Spleen (tissue), 11 donors: ENCODE measurements around the gene MYCBP. TPM values are rescaled to one million over a fixed set of nuclear protein-coding genes. Genes with fewer than 3 reads are reported as not detected.
"Not testable (repeated sequence)": the region's sequence is repeated elsewhere in the genome, so short reads cannot be mapped to it uniquely, and the experiment has no call there.

ENCODE experiments used
- DNase-seq: peaks from one replicate; pipeline ENCODE4 v3.0.0-alpha.2; 2020
- H3K27ac ChIP-seq, 8 donors: fragments of 200-600 bp; sonication (generic) in 7 of 8; 1 replicate in 4 of 8; 2 replicates in 4 of 8; pipeline versions ENCODE4 v1.5.0 to v1.8.0; 2016 to 2021; ENCODE audit warnings: inconsistent platforms in 4 of 8, mild to moderate bottlenecking in 4 of 8, moderate library complexity in 1 of 8
- H3K27me3 ChIP-seq, 7 donors: fragments of 200-600 bp; sonication (generic) in 6 of 7; replicated peaks in 1 of 7; 1 replicate in 4 of 7; 2 replicates in 3 of 7; pipeline versions ENCODE4 v1.5.0 to v1.8.0; 2016 to 2021; ENCODE audit warnings: inconsistent platforms in 3 of 7, mild to moderate bottlenecking in 1 of 7
- H3K36me3 ChIP-seq, 6 donors: fragments of 200-600 bp; sonication (generic) in 5 of 6; 1 replicate in 4 of 6; 2 replicates in 2 of 6; pipeline versions ENCODE4 v1.5.0 to v1.8.0; 2016 to 2021; ENCODE audit warnings: inconsistent platforms in 2 of 6
- H3K4me1 ChIP-seq, 6 donors: fragments of 200-600 bp; sonication (generic) in 5 of 6; 1 replicate in 3 of 6; 2 replicates in 3 of 6; pipeline versions ENCODE4 v1.5.0 to v1.8.0; 2016 to 2021; ENCODE audit warnings: inconsistent platforms in 3 of 6
- H3K4me3 ChIP-seq, 8 donors: fragments of 200-600 bp; sonication (generic) in 7 of 8; 1 replicate in 4 of 8; 2 replicates in 4 of 8; pipeline versions ENCODE4 v1.5.0 to v1.8.0; 2016 to 2021; ENCODE audit warnings: inconsistent platforms in 4 of 8, mild to moderate bottlenecking in 4 of 8, moderate library complexity in 2 of 8
- H3K9me3 ChIP-seq, 8 donors: fragments of 200-600 bp; sonication (generic) in 7 of 8; 1 replicate in 4 of 8; 2 replicates in 4 of 8; pipeline versions ENCODE4 v1.5.0 to v1.8.0; 2016 to 2021; ENCODE audit warnings: inconsistent platforms in 4 of 8
- CTCF ChIP-seq, 11 experiments: fragments of 200-600 bp in 7 of 11; fragments of 450-650 bp in 4 of 11; sonication (generic) in 4 of 11; IDR thresholded peaks in 8 of 11; conservative IDR thresholded peaks in 3 of 11; 1 replicate in 7 of 11; 2 replicates in 4 of 11; pipeline versions ENCODE4 v1.4.0 to v1.8.0; 2016 to 2021; ENCODE audit warnings: antibody characterized with exemption in 11 of 11, inconsistent platforms in 4 of 11, mild to moderate bottlenecking in 1 of 11
- POLR2A ChIP-seq, 3 donors: fragments of 450-650 bp; IDR thresholded peaks; one replicate each; pipeline ENCODE4 v1.5.1; 2017; ENCODE audit warnings: antibody characterized with exemption in 3 of 3, mild to moderate bottlenecking in 1 of 3
- POLR2AphosphoS5 ChIP-seq, 3 donors: sonication (generic); formaldehyde crosslinking; IDR thresholded peaks; one replicate each; pipeline ENCODE4 v1.5.1; 2017; ENCODE audit warnings: antibody characterized with exemption in 3 of 3
- WGBS, 5 donors: extraction: QIAGEN DNeasy Blood & Tissue Kit in 3 of 5; methylation state at CpG; one replicate each; pipeline versions ENCODE4 v1.1.5 to v1.1.7; 2013 to 2018; 5-methylcytosine and 5-hydroxymethylcytosine counted together
- intact Hi-C: fragments of 100-400 bp; cut with DNase I; formaldehyde crosslinking; loops from one replicate; pipeline ENCODE4 v1.15.0; 2023; ENCODE audit warnings: low total_unique reads
- polyA plus RNA-seq, 3 donors: library from polyadenylated mRNA; stranded (reverse); fragments of 200-250 nt; gene quantifications; one replicate each; pipeline ENCODE4 v1.2.1, GENCODE V29; 2013
- total RNA-seq, 7 donors: library from RNA; depleted of rRNA in 3 of 7; stranded (reverse); fragments of >200 nt in 3 of 7; fragmentation: NEBNext Ultra II Directional in 4 of 7; extraction: Animal tissue kit (Norgen Biotek cat#: 25700) in 4 of 7; gene quantifications; one replicate each; pipeline versions ENCODE4 v1.1.0 to v1.2.1, GENCODE V29; 2016 to 2021
- donor health status: healthy with polysubstance abuse.
- donor health status: DM: no; HTN: no; CAD: no; lungs with moderate emphysema.
- donor health status: DM: no; HTN: no; CAD: no.
- donor health status: Bipolar disorder and iron deficiency.
- donor health status: healthy.
- donor health status: DM: no; HTN: no; CAD: no.
- donor health status: DM: yes; HTN: yes; CAD: no.

MYCBP gene
- total and polyA plus RNA-seq, 10 donors, result 8.1 to 20.9 (median 12.8) TPM

- H3K36me3 ChIP-seq, result peaks cover 9 to 100% (median 66%) of the 10 kb centered on the region in 6 donors
- intact Hi-C loops, result no loop called here
Observed at GRCh38 chr1:38848071-38848470, 25.1 kb downstream of the MYCBP start.

GRCh38 chr1:38846210-38846609 lies 26.9 kb downstream of the MYCBP start:
- 75 to 96% (median 95%) methylated on average over 3 of the region's 3 CpGs for WGBS, 5 donors
- H3K4me1 ChIP-seq, result peaks cover 0 to 49% (median 15%) of the 10 kb centered on the region in 6 donors
- TF ChIP-seq POLR2AphosphoS5 (IDR thresholded peaks at IDR 0.05) (no peak), POLR2A (IDR thresholded peaks at IDR 0.05) (no peak), CTCF (IDR thresholded peaks at IDR 0.05 in 8 of 11, conservative IDR thresholded peaks at IDR 0.05 in 3 of 11) (no peak)
- no peak overlapping the region for H3K27ac ChIP-seq
- peaks cover 9 to 100% (median 70%) of the 10 kb centered on the region in 6 donors for H3K36me3 ChIP-seq
- intact Hi-C loops, result no loop called here
- DNase-seq, result no peak
- H3K9me3 ChIP-seq, result no peaks in the 10 kb centered on the region
- no peak overlapping the region for H3K4me3 ChIP-seq
- H3K27me3 ChIP-seq, result no peaks in the 10 kb centered on the region

More at GRCh38 chr1:38848071-38848470, 25.1 kb downstream of the MYCBP start:
- H3K9me3 ChIP-seq, result no peaks in the 10 kb centered on the region
- WGBS, 5 donors, result 19 to 27% (median 24%) methylated on average over 1 of the region's 1 CpG
- peak overlapping the region in 7 of 8 donors; percentile 30 to 78 (median 52) for H3K27ac ChIP-seq
- TF ChIP-seq POLR2A (IDR thresholded peaks at IDR 0.05) (no peak), CTCF (IDR thresholded peaks at IDR 0.05 in 8 of 11, conservative IDR thresholded peaks at IDR 0.05 in 3 of 11) (no peak), POLR2AphosphoS5 (IDR thresholded peaks at IDR 0.05) (no peak)
- DNase-seq, result no peak
- H3K4me3 ChIP-seq, result no peak overlapping the region
- H3K27me3 ChIP-seq, result no peaks in the 10 kb centered on the region
- peaks cover 0 to 58% (median 15%) of the 10 kb centered on the region in 6 donors for H3K4me1 ChIP-seq

GRCh38 chr1:38845088-38845487 lies 28.1 kb downstream of the MYCBP start:
- intact Hi-C loops, DNase-seq, H3K27me3 ChIP-seq, H3K27ac ChIP-seq, H3K9me3 ChIP-seq, H3K4me3 ChIP-seq: not testable (repeated sequence)
- Histone ChIP-seq H3K36me3 (peaks cover 9 to 100% (median 60%) of the 10 kb centered on the region in 6 donors), H3K4me1 (peaks cover 0 to 58% (median 24%) of the 10 kb centered on the region in 6 donors)
- 89 to 98% (median 96%) methylated on average over 3 of the region's 3 CpGs for WGBS, 5 donors

DNA sequence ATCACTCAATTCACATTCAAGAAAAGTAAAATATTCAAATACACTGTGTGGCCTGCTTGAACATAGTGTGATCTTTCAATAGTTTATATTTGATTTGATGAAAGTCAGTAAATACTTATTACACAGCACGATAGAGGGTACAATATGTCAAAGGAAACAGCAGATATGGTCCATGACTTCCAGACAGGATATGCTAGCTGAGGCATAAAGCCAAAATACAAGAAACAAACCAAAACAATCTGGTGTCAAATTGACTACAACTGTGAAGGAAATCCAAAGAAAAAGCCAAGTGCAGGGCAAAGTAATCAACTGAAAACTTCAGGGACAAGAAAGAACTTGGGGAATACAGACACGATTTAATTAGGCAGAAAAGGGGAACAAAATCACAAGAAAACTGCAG lies 32.9 kb downstream of the MYCBP start:
- DNase-seq, result no peak
- Histone ChIP-seq H3K4me3 (no peak overlapping the region), H3K36me3 (peaks cover 0 to 85% (median 50%) of the 10 kb centered on the region in 6 donors), H3K27me3 (no peaks in the 10 kb centered on the region), H3K9me3 (no peaks in the 10 kb centered on the region), H3K4me1 (peaks cover 0 to 44% (median 14%) of the 10 kb centered on the region in 6 donors), H3K27ac (no peak overlapping the region)
- TF ChIP-seq POLR2AphosphoS5 (IDR thresholded peaks at IDR 0.05), result no peak
- no peak for TF ChIP-seq CTCF (IDR thresholded peaks at IDR 0.05 in 8 of 11, conservative IDR thresholded peaks at IDR 0.05 in 3 of 11)
- no peak for TF ChIP-seq POLR2A (IDR thresholded peaks at IDR 0.05)
- WGBS, 5 donors, result 36 to 62% (median 43%) methylated on average over 2 of the region's 2 CpGs
- intact Hi-C loops, result no loop called here
